Nephron (organoid): ENCODE data around the gene HMGN1.

Experiments
- H3K27ac Mint-ChIP-seq, 3 experiments: 2 replicates each; pipeline ENCODE4 v1.8.0; 2020; ENCODE audit warnings: mixed read lengths in 3 of 3, mild to moderate bottlenecking in 2 of 3, moderate library complexity in 1 of 3
- H3K27me3 Mint-ChIP-seq: 2 replicates; pipeline ENCODE4 v1.8.0; 2021; ENCODE audit warnings: low read depth, mild to moderate bottlenecking, moderate library complexity, mixed read lengths
- H3K36me3 Mint-ChIP-seq: 2 replicates; pipeline ENCODE4 v1.8.0; 2020; ENCODE audit warnings: low read depth, mixed read lengths
- H3K4me1 Mint-ChIP-seq: 2 replicates; pipeline ENCODE4 v1.8.0; 2020; ENCODE audit warnings: mixed read lengths
- H3K4me3 Mint-ChIP-seq, 3 experiments: 2 replicates each; pipeline ENCODE4 v1.8.0; 2020; ENCODE audit warnings: mild to moderate bottlenecking in 3 of 3, mixed read lengths in 3 of 3, moderate library complexity in 2 of 3
- H3K9me3 Mint-ChIP-seq: 2 replicates; pipeline ENCODE4 v1.8.0; 2020; ENCODE audit warnings: mixed read lengths
- TF ChIP-seq, protein P1 (sequence below), 3 experiments: fragments of 200-600 bp; sonication (generic); IDR thresholded peaks; one replicate each; pipeline ENCODE4 v1.5.0; 2021; ENCODE audit warnings: antibody characterized with exemption in 3 of 3; ENCODE audit not compliant: unreplicated experiment in 3 of 3

The HMGN1 gene

DNA sequence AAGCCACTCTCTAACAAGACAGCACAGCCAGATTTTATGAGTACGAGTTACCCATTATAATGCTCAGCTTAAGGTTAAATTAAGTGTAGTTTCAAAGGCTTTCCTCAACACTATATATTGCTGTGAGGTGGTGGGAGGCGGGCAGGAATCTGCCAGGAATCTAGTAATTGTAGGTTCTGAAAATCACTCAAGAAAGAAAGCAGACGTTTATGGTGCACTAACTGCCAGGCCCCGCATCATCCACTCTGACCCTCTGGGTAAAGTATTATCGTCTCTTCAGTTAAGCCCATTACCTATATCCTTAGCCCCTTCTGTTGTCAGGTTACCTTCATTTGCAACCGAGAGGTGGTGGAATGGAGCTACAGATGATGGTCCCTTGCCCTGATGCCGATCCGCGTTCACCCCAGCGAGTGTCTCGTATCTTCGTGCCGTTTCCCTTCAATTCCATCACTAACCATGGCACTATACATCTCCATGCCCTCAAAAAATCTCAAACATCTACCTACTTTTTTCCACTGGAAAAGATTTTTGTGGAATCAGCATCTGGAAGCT, 12.4 kb downstream of the HMGN1 start:
- Mint-ChIP-seq H3K27ac (no peak overlapping the region), H3K4me3 (no peak overlapping the region), H3K4me1 (no peaks in the 10 kb centered on the region), H3K36me3 (peaks cover 10% of the 10 kb centered on the region), H3K27me3 (no peaks in the 10 kb centered on the region), H3K9me3 (no peaks in the 10 kb centered on the region)
- TF ChIP-seq, protein P1, sequence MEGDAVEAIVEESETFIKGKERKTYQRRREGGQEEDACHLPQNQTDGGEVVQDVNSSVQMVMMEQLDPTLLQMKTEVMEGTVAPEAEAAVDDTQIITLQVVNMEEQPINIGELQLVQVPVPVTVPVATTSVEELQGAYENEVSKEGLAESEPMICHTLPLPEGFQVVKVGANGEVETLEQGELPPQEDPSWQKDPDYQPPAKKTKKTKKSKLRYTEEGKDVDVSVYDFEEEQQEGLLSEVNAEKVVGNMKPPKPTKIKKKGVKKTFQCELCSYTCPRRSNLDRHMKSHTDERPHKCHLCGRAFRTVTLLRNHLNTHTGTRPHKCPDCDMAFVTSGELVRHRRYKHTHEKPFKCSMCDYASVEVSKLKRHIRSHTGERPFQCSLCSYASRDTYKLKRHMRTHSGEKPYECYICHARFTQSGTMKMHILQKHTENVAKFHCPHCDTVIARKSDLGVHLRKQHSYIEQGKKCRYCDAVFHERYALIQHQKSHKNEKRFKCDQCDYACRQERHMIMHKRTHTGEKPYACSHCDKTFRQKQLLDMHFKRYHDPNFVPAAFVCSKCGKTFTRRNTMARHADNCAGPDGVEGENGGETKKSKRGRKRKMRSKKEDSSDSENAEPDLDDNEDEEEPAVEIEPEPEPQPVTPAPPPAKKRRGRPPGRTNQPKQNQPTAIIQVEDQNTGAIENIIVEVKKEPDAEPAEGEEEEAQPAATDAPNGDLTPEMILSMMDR (IDR thresholded peaks at IDR 0.05; ENCODE audit: unreplicated experiment in 3 of 3), result no peak

DNA sequence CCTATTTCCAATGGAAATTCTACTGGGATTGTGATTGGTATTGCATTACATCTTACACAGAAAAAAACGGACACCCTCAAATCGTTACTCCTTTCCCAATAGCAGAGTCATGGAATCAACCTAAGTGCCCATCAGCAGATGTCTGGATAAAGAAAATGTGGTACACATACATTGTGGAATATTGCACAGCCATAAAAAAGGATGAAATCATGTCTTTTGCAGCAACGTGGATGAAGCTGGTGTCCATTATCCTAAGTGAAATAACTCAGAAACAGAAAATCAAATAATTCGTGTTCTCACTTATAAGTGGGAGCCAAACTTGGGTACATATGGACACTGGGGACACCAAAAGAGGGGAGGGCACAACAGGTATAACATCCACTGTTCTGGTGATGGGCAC, 14.3 kb downstream of the HMGN1 start:
- TF ChIP-seq, protein P1 (IDR thresholded peaks at IDR 0.05; ENCODE audit: unreplicated experiment in 3 of 3), result no peak
- no peaks in the 10 kb centered on the region for H3K9me3 Mint-ChIP-seq
- H3K27me3 Mint-ChIP-seq, result no peaks in the 10 kb centered on the region
- H3K27ac Mint-ChIP-seq, result no peak overlapping the region
- no peaks in the 10 kb centered on the region for H3K36me3 Mint-ChIP-seq
- no peaks in the 10 kb centered on the region for H3K4me1 Mint-ChIP-seq
- H3K4me3 Mint-ChIP-seq, result no peak overlapping the region

DNA sequence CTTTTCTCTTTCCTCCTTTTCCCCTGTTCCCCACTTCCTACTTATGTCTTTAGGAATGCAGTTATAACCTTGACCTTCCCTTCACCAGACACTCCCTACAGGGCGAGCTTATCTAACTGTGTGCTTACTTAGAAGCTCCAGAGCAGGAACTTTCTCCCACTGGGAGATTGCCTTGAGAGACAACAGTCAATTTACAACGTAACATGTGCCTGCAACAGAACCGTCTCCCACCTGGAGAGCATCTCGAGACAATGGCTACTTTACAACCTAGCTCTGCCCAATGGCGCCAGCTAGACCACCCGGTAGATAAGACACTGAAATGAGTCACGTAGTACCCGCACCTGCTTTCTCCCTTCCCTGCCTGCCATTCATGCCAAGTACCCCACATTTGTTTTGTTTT, 16.7 kb downstream of the HMGN1 start:
- Mint-ChIP-seq H3K36me3 (no peaks in the 10 kb centered on the region), H3K27me3 (no peaks in the 10 kb centered on the region), H3K4me3 (no peak overlapping the region), H3K9me3 (no peaks in the 10 kb centered on the region), H3K4me1 (no peaks in the 10 kb centered on the region), H3K27ac (no peak overlapping the region)
- TF ChIP-seq, protein P1 (IDR thresholded peaks at IDR 0.05; ENCODE audit: unreplicated experiment in 3 of 3), result no peak

DNA sequence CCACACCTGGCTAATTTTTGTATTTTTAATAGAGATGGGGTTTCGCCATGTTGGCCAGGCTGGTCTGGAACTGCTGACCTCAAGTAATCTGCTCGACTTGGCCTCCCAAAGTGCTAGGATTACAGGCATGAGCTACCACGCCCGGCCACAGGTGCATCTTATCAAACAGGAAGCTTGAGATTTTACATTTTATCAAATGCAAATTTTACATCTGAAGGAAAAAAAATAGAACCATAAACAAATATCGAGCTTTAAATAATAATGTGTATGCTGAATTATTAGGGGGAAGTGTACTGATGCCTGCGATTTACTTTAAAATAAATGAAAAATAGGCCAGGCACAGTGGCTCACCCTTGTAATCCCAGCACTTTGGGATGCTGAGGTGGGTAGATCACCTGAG, 18.9 kb downstream of the HMGN1 start:
- H3K4me3 Mint-ChIP-seq, result no peak overlapping the region
- TF ChIP-seq, protein P1 (IDR thresholded peaks at IDR 0.05; ENCODE audit: unreplicated experiment in 3 of 3), result no peak
- H3K9me3 Mint-ChIP-seq, result no peaks in the 10 kb centered on the region
- H3K27me3 Mint-ChIP-seq, result no peaks in the 10 kb centered on the region
- no peaks in the 10 kb centered on the region for H3K4me1 Mint-ChIP-seq
- H3K27ac Mint-ChIP-seq, result no peak overlapping the region
- no peaks in the 10 kb centered on the region for H3K36me3 Mint-ChIP-seq

DNA sequence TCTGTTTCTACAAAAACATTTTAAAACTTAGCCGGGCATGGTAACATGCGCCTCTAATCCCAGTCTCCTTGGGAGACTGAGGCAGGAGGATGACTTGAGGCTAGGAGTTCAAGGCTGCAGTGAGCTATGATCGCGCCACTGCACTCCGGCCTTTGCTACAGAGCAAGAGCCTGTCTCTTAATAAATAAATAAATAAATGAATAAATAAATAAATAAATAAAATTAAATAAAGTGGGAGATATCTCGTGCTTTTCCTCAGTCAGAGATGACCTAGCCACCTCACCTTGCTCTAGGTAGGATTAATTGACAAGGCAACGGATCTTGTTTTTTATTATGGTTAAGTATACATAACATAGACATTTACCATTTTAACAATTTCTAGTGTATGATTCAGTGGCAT, 21.2 kb downstream of the HMGN1 start:
- H3K27me3 Mint-ChIP-seq, result no peaks in the 10 kb centered on the region
- TF ChIP-seq, protein P1 (IDR thresholded peaks at IDR 0.05; ENCODE audit: unreplicated experiment in 3 of 3), result no peak
- no peaks in the 10 kb centered on the region for H3K36me3 Mint-ChIP-seq
- H3K27ac Mint-ChIP-seq, result no peak overlapping the region
- H3K9me3 Mint-ChIP-seq, result no peaks in the 10 kb centered on the region
- no peak overlapping the region for H3K4me3 Mint-ChIP-seq
- no peaks in the 10 kb centered on the region for H3K4me1 Mint-ChIP-seq

DNA sequence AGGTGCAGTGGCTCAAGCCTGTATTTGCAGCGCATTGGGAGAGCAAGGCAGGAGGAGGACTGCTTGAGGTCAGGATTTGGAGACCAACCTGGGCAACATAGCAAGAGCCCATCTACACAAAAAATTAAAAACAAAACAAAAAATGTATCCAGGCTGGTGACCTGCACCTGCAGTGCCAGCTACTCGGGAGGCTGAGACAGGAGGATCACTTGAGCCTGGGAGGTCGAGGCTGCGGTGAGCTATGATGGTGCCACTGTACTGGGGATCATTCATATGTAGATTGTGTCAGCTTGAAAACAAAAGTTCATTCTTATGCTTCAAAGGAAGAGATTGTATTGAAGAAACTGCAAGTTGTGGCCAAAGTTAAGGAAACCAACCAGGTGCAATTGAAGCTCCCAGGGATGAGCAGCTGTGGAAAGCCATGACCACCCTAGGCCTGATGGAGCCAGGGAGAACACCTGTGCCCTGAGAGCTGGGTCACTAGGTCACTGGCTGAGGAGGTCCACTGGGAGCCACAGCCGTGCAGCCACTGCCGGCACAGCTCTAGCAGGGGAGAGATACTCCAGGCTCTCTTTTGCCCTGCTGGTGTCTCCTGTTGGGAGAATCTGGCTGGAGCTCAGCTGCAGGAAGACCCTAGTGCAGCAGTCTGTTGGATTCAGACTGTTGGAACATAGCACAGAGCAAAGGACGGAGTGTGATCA, 22.1 kb downstream of the HMGN1 start:
- no peaks in the 10 kb centered on the region for H3K36me3 Mint-ChIP-seq
- no peak overlapping the region for H3K27ac Mint-ChIP-seq
- no peaks in the 10 kb centered on the region for H3K9me3 Mint-ChIP-seq
- H3K27me3 Mint-ChIP-seq, result no peaks in the 10 kb centered on the region
- H3K4me1 Mint-ChIP-seq, result peaks cover 2% of the 10 kb centered on the region
- TF ChIP-seq, protein P1 (IDR thresholded peaks at IDR 0.05; ENCODE audit: unreplicated experiment in 3 of 3), result no peak
- H3K4me3 Mint-ChIP-seq, result no peak overlapping the region
